ENCODE measurements around the gene BZW2.
"Not testable (repeated sequence)": the region's sequence is repeated elsewhere in the genome, so short reads cannot be mapped to it uniquely, and the experiment has no call there.

- not testable (repeated sequence) for TF ChIP-seq CTCF (IDR thresholded peaks at IDR 0.05); POLR2AphosphoS5 (IDR thresholded peaks at IDR 0.05); POLR2A (IDR thresholded peaks at IDR 0.05); EP300 (IDR thresholded peaks at IDR 0.05; ENCODE audit: low read depth)
Observed at GRCh38 chr7:16678645-16679566, 32.9 kb downstream of the BZW2 start.

All from transverse colon (tissue), 4 donors.